ENCODE measurements around the gene SHISA6.

Gene SHISA6

GRCh38 chr17:11601661-11602060 lies 360.6 kb downstream of the SHISA6 start:
- DNase-seq: no peak

DNA sequence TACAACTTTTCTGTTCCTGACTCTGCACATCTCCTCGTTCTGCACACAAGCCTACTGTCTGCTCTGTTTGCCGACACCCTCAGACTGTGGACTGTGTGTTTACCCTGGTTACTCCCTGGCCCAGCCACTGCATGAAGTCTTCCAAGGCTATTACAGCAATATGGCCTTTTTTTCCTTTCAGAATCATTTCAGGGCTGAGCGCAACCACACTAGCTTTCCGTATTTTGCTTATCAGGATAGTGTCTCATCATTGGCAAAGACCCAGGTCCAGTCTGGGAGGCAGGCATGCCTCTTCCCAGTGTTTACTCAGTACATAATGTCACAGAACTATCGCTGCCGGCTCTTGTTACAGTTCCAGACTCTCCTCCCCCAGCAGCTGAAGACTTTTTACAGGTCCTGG lies 367.4 kb downstream of the SHISA6 start:
- DNase-seq: no peak

DNA sequence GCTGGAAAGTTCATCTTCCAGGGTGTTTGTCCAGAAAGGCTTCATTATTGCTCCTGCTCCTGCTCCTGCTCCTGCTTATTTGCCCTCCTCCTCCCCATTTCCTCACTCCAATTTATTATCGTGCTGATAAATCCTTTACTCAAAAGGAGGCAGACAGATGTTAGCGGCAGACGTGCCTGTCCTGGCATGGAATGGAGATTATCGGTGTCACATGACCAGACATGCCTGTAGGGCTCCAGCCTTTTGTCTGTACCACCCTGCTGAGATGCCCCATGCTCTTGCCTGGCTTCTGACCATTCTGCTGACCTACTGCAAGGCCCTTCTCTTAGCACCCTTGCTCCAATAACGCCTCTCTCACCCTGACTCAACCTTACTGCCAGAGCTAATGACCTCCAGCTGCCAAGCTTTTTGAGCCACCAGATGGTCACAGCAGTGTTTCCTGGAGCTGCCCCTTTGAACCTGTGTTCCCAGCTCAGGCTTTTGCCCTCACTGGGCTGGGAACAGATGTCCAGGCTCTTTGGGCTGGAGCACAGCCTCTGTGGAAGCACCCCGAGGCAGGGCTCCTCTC lies 370.1 kb downstream of the SHISA6 start:
- DNase-seq: no peak

- no peak for DNase-seq
Observed at GRCh38 chr17:11612956-11613355, 371.9 kb downstream of the SHISA6 start.

Data from CD4-positive, alpha-beta T cell treated with Interleukin-17A for 4 hours (primary cell).